IMR-90 (cell line): ENCODE data around the gene MPG. TPM values are rescaled to one million over a fixed set of nuclear protein-coding genes. Genes with fewer than 3 reads are reported as not detected.

Source experiments
- ATAC-seq: fragments of 200-7000 bp; cut with Tn5 transposase; 2 replicates; pipeline ENCODE4 v1.9.1; 2020; ENCODE audit warnings: low read depth, mild to moderate bottlenecking, moderate library complexity
- BruUV-seq: library from RNA; stranded (reverse); fragments of 400-500 nt; replicated peaks from 2 replicates; lab custom pipeline; 2021; lab: Mats Ljungman, UMichigan
- CTCF ChIA-PET: fragments of 300-600 bp; formaldehyde crosslinking; extraction: SDS; loops from one replicate; lab custom pipeline; 2021; ENCODE audit warnings: antibody characterized with exemption; lab: Yijun Ruan, JAX
- POLR2A ChIA-PET: fragments of 300-600 bp; sonication (Branson Sonifier 250); formaldehyde crosslinking; loops from one replicate; lab custom pipeline; 2022; ENCODE audit warnings: antibody characterized with exemption; ENCODE audit not compliant: unreplicated experiment; lab: Charles Lee
- DNase-seq: peaks from one replicate; pipeline ENCODE4 v3.0.0; 2013
- H2AFZ ChIP-seq: replicated peaks from 2 replicates; pipeline ENCODE3; 2013; ENCODE audit warnings: low read length, mild to moderate bottlenecking; ENCODE audit not compliant: poor library complexity
- H2AK5ac ChIP-seq: 2 replicates; pipeline ENCODE4 v1.6.1; 2013; ENCODE audit warnings: low read depth, low read length, inconsistent platforms
- H2AK9ac ChIP-seq: replicated peaks from 2 replicates; pipeline ENCODE3; 2013; ENCODE audit warnings: mild to moderate bottlenecking, low read depth, low read length, moderate library complexity; ENCODE audit not compliant: poor library complexity
- H2BK120ac ChIP-seq: 2 replicates; pipeline ENCODE4 v1.6.1; 2013; ENCODE audit warnings: low read depth, low read length, inconsistent platforms
- H2BK15ac ChIP-seq: 3 replicates; pipeline ENCODE4 v1.6.1; 2013; ENCODE audit warnings: low read depth, low read length, inconsistent platforms
- H2BK20ac ChIP-seq: 2 replicates; pipeline ENCODE4 v1.6.1; 2013; ENCODE audit warnings: low read depth, mild to moderate bottlenecking, inconsistent platforms, low read length, moderate library complexity
- H2BK5ac ChIP-seq: 2 replicates; pipeline ENCODE4 v1.6.1; 2013; ENCODE audit warnings: mild to moderate bottlenecking, low read depth, low read length, inconsistent platforms; ENCODE audit not compliant: poor library complexity, severe bottlenecking
- H3K14ac ChIP-seq: replicated peaks from 2 replicates; pipeline ENCODE4 v1.6.1; 2013; ENCODE audit warnings: low read depth, low read length, inconsistent platforms
- H3K18ac ChIP-seq: 2 replicates; pipeline ENCODE4 v1.6.1; 2013; ENCODE audit warnings: low read depth, low read length, control low read depth
- H3K23ac ChIP-seq: 2 replicates; pipeline ENCODE4 v1.6.1; 2013; ENCODE audit warnings: low read depth, low read length, inconsistent platforms
- H3K27ac ChIP-seq: 2 replicates; pipeline ENCODE4 v1.5.1; 2013; ENCODE audit warnings: mild to moderate bottlenecking, control low read depth, low read length; ENCODE audit not compliant: insufficient read depth
- H3K27me3 ChIP-seq: 2 replicates; pipeline ENCODE4 v1.6.1; 2013; ENCODE audit warnings: low read length; ENCODE audit not compliant: control insufficient read depth, insufficient read depth
- H3K36me3 ChIP-seq: 2 replicates; pipeline ENCODE4 v1.6.1; 2013; ENCODE audit warnings: low read length, mixed read lengths; ENCODE audit not compliant: control insufficient read depth, insufficient read depth
- H3K4ac ChIP-seq: 2 replicates; pipeline ENCODE4 v1.6.1; 2013; ENCODE audit warnings: low read depth, low read length, inconsistent platforms
- H3K4me1 ChIP-seq: 2 replicates; pipeline ENCODE4 v1.6.1; 2013; ENCODE audit warnings: low read length, mixed read lengths; ENCODE audit not compliant: control insufficient read depth, insufficient read depth
- H3K4me2 ChIP-seq: 2 replicates; pipeline ENCODE4 v1.6.1; 2013; ENCODE audit warnings: low read depth, mild to moderate bottlenecking, control low read depth, low read length, moderate library complexity
- H3K4me3 ChIP-seq: 2 replicates; pipeline ENCODE4 v1.5.1; 2013; ENCODE audit warnings: low read depth, mild to moderate bottlenecking, control low read depth, low read length, moderate library complexity; ENCODE audit not compliant: insufficient read depth
- H3K56ac ChIP-seq: 2 replicates; pipeline ENCODE4 v1.6.1; 2013; ENCODE audit warnings: low read length, inconsistent platforms; ENCODE audit not compliant: insufficient read depth; ENCODE audit errors: extremely low read depth
- H3K79me1 ChIP-seq, 2 experiments: 2 replicates each; pipeline ENCODE4 v1.6.1; 2013; ENCODE audit warnings: low read length in 2 of 2, inconsistent platforms in 1 of 2, low read depth in 1 of 2
- H3K9ac ChIP-seq: 2 replicates; pipeline ENCODE4 v1.6.1; 2013; ENCODE audit warnings: low read depth, low read length, control low read depth
- H3K9me1 ChIP-seq: 2 replicates; pipeline ENCODE4 v1.6.1; 2013; ENCODE audit warnings: low read length, inconsistent platforms; ENCODE audit not compliant: insufficient read depth
- H3K9me3 ChIP-seq: 2 replicates; pipeline ENCODE4 v1.6.1; 2013; ENCODE audit warnings: low read length; ENCODE audit not compliant: control insufficient read depth, insufficient read depth
- H4K20me1 ChIP-seq: 2 replicates; pipeline ENCODE4 v1.6.1; 2013; ENCODE audit warnings: low read length, inconsistent platforms; ENCODE audit not compliant: insufficient read depth
- H4K5ac ChIP-seq: 2 replicates; pipeline ENCODE4 v1.6.1; 2013; ENCODE audit warnings: mild to moderate bottlenecking, low read depth, low read length, control low read depth
- H4K8ac ChIP-seq, 2 experiments: 2 replicates each; pipeline ENCODE4 v1.6.1; 2013; ENCODE audit warnings: low read depth in 2 of 2, low read length in 2 of 2, control low read depth in 1 of 2, inconsistent platforms in 1 of 2
- H4K91ac ChIP-seq: 2 replicates; pipeline ENCODE4 v1.6.1; 2013; ENCODE audit warnings: low read depth, low read length, inconsistent platforms; ENCODE audit not compliant: insufficient read depth
- BHLHE40 ChIP-seq: fragments of 150-350 bp; IDR thresholded peaks from 2 replicates; pipeline ENCODE4 v1.6.1; 2016; ENCODE audit warnings: mild to moderate bottlenecking, low read depth, low read length
- CEBPB ChIP-seq: IDR thresholded peaks from 2 replicates; pipeline ENCODE4 v1.6.1; 2012; ENCODE audit warnings: low read depth, low read length, improper control_type of control experiment
- CHD1 ChIP-seq: IDR thresholded peaks from 2 replicates; pipeline ENCODE4 v1.6.1; 2012; ENCODE audit warnings: low read depth, low read length, improper control_type of control experiment
- CTCF ChIP-seq: conservative IDR thresholded peaks from 2 replicates; pipeline ENCODE4 v1.5.1; 2012; ENCODE audit warnings: mild to moderate bottlenecking, low read depth, low read length, improper control_type of control experiment
- ELK1 ChIP-seq: fragments of 150-350 bp; IDR thresholded peaks from 2 replicates; pipeline ENCODE4 v1.6.1; 2016; ENCODE audit warnings: low read depth, mild to moderate bottlenecking, low read length, moderate library complexity, borderline replicate concordance
- FOS ChIP-seq: fragments of 150-350 bp; IDR thresholded peaks from 2 replicates; pipeline ENCODE4 v1.6.1; 2016; ENCODE audit warnings: low read depth, low read length
- MAFK ChIP-seq: IDR thresholded peaks from 2 replicates; pipeline ENCODE4 v1.6.1; 2012; ENCODE audit warnings: low read depth, low read length, improper control_type of control experiment
- MAZ ChIP-seq: IDR thresholded peaks from 2 replicates; pipeline ENCODE4 v1.6.1; 2012; ENCODE audit warnings: low read depth, mild to moderate bottlenecking, low read length, improper control_type of control experiment, moderate library complexity, borderline replicate concordance
- MXI1 ChIP-seq: IDR thresholded peaks from 2 replicates; pipeline ENCODE4 v1.6.1; 2012; ENCODE audit warnings: low read depth, mild to moderate bottlenecking, low read length, moderate library complexity, borderline replicate concordance
- NFE2L2 ChIP-seq: fragments of 150-350 bp; IDR thresholded peaks from 2 replicates; pipeline ENCODE4 v1.6.1; 2016; ENCODE audit warnings: low read depth, mild to moderate bottlenecking, low read length
- POLR2A ChIP-seq: IDR thresholded peaks from 2 replicates; pipeline ENCODE4 v1.6.1; 2012; ENCODE audit warnings: mild to moderate bottlenecking, low read depth, low read length
- RAD21 ChIP-seq: IDR thresholded peaks from 2 replicates; pipeline ENCODE4 v1.6.1; 2012; ENCODE audit warnings: low read length, improper control_type of control experiment
- RCOR1 ChIP-seq: IDR thresholded peaks from 2 replicates; pipeline ENCODE4 v1.6.1; 2012; ENCODE audit warnings: mild to moderate bottlenecking, low read length, improper control_type of control experiment; ENCODE audit not compliant: insufficient replicate concordance
- RFX5 ChIP-seq: IDR thresholded peaks from 2 replicates; pipeline ENCODE4 v1.8.0; 2012; ENCODE audit warnings: low read depth, mild to moderate bottlenecking, low read length, moderate library complexity
- SMC3 ChIP-seq: fragments of 150-350 bp; IDR thresholded peaks from 2 replicates; pipeline ENCODE4 v1.6.1; 2016; ENCODE audit warnings: low read depth, mild to moderate bottlenecking, antibody characterized with exemption, low read length, moderate library complexity
- USF2 ChIP-seq: fragments of 150-350 bp; IDR thresholded peaks from 2 replicates; pipeline ENCODE4 v1.6.1; 2017; ENCODE audit warnings: mild to moderate bottlenecking, antibody characterized with exemption, low read length, low read depth
- WGBS, 2 experiments: methylation state at CpG; one replicate each; pipeline versions ENCODE4 v1.1.5 to v1.1.7; 2013; ENCODE audit warnings: missing lambda C conversion rate in 2 of 2; ENCODE audit not compliant: insufficient read length in 1 of 2; ENCODE audit errors: extremely low coverage in 2 of 2; 5-methylcytosine and 5-hydroxymethylcytosine counted together
- dilution Hi-C: fragments of 300-500 bp; cut with HindIII; formaldehyde crosslinking; loops from one replicate; pipeline ENCODE4 v1.14.3; 2018; ENCODE audit warnings: low sequenced_read_pairs; ENCODE audit not compliant: unreplicated experiment
- in situ Hi-C: fragments of 300-500 bp; cut with MboI; formaldehyde crosslinking; loops from 3 replicates; pipeline ENCODE4 v1.14.3; 2019; ENCODE audit warnings: low sequenced_read_pairs, inconsistent platforms, mixed read lengths
- intact Hi-C: fragments of 100-400 bp; cut with micrococcal nuclease; formaldehyde crosslinking; loops from 2 replicates; pipeline ENCODE4 v1.10.0; 2022
- polyA plus RNA-seq, 3 experiments: library from polyadenylated mRNA; depleted of rRNA; stranded (reverse); fragments of >200 nt; gene quantifications; 2 replicates each; pipeline ENCODE4 v1.2.3, GENCODE V29; 2012; ENCODE audit warnings: low replicate concordance in 1 of 3
- total RNA-seq: library from RNA; depleted of rRNA; stranded (reverse); fragments of >200 nt; gene quantifications from 2 replicates; pipeline ENCODE4 v1.2.3, GENCODE V29; 2012

MPG gene
- total and polyA plus RNA-seq, 2 of the 4 experiments (the other 2 are of a cell fraction) = 66.7 to 135 TPM

- Histone ChIP-seq H3K4ac (no peak overlapping the region), H4K20me1 (peaks cover 20% of the 10 kb centered on the region), H3K4me3 (no peak overlapping the region), H3K14ac (no peak overlapping the region), H3K27me3 (no peaks in the 10 kb centered on the region), H2BK20ac (no peak overlapping the region), H3K56ac (no peak overlapping the region), H2AFZ (no peak overlapping the region), H4K5ac (no peak overlapping the region), H2AK9ac (no peak overlapping the region), H3K27ac (no peak overlapping the region), H4K91ac (no peak overlapping the region), H3K36me3 (peaks cover 19% of the 10 kb centered on the region), H3K9me1 (peaks cover 3% of the 10 kb centered on the region; the same call in 1 of the 2 replicates), H3K4me2 (no peak overlapping the region), H3K9ac (no peak overlapping the region), H3K18ac (no peak overlapping the region), H4K8ac (no peak overlapping the region), H3K4me1 (peaks cover 5% of the 10 kb centered on the region; the same call in 1 of the 2 replicates), H2BK15ac (no peak overlapping the region), H3K79me1 (peaks cover 14 to 39% of the 10 kb centered on the region in 2 experiments; a peak in 3 of 4 replicates), H3K23ac (no peak overlapping the region), H2BK120ac (no peak overlapping the region), H3K9me3 (no peaks in the 10 kb centered on the region), H2AK5ac (no peak overlapping the region), H2BK5ac (no peak overlapping the region)
- ATAC-seq = no peak
- dilution Hi-C loops = no loop called here
- no peak for DNase-seq
- CTCF ChIA-PET = no interaction called here
- in situ Hi-C loops = no loop called here
- POLR2A ChIA-PET = no interaction called here
- no peak for TF ChIP-seq POLR2A
- TF ChIP-seq CEBPB = no peak
- no peak for TF ChIP-seq SMC3
- TF ChIP-seq MXI1 = no peak
- no peak for TF ChIP-seq FOS
- TF ChIP-seq NFE2L2 = no peak
- no peak for TF ChIP-seq RAD21
- TF ChIP-seq CHD1 = no peak
- TF ChIP-seq MAZ = no peak
- TF ChIP-seq RFX5 = no peak
- TF ChIP-seq CTCF = no peak
- no peak for TF ChIP-seq BHLHE40
- no peak for TF ChIP-seq USF2
- TF ChIP-seq MAFK = no peak
- TF ChIP-seq RCOR1 = no peak
- no peak for TF ChIP-seq ELK1
- intact Hi-C loops = no loop called here
- no CpG with 5 or more reads among the region's 2 CpGs for WGBS, 2 experiments
- no TSS peak for BruUV-seq
These were observed 42.7 kb downstream of the MPG start for GRCh38 chr16:120756-121155.
